H1 (cell line): ENCODE measurements around the gene LARP1. TPM values are rescaled to one million over a fixed set of nuclear protein-coding genes. Genes with fewer than 3 reads are reported as not detected.

ENCODE experiments used
- CTCF ChIA-PET: fragments of 300-600 bp; sonication (Branson Sonifier 250); formaldehyde crosslinking; loops from one replicate; lab custom pipeline; 2021; ENCODE audit not compliant: partially characterized antibody; lab: Charles Lee
- POLR2A ChIA-PET: fragments of 300-600 bp; sonication (Branson Sonifier 250); formaldehyde crosslinking; loops from one replicate; lab custom pipeline; 2021; ENCODE audit warnings: inconsistent platforms; ENCODE audit not compliant: partially characterized antibody; lab: Charles Lee
- DNase-seq, 2 experiments: peaks; one replicate each; pipeline versions ENCODE4 v3.0.0 to v3.0.0-alpha.2; 2010 to 2022; ENCODE audit warnings: low spot score in 2 of 2, low read depth in 1 of 2, mixed read lengths in 1 of 2
- FAIRE-seq: peaks from 2 replicates; lab custom pipeline; 2011; peaks lifted over from hg19 to GRCh38; lab: Jason Lieb, UNC
- H2AFZ ChIP-seq: 2 replicates; pipeline ENCODE4 v1.8.1; 2012; ENCODE audit warnings: low read length, inconsistent platforms
- H2AK5ac ChIP-seq: 2 replicates; pipeline ENCODE4 v1.6.1; 2013; ENCODE audit warnings: low read depth, low read length
- H2BK120ac ChIP-seq: replicated peaks from 2 replicates; pipeline ENCODE3; 2013; ENCODE audit warnings: low read depth, low read length, inconsistent platforms
- H2BK12ac ChIP-seq: 2 replicates; pipeline ENCODE4 v1.6.1; 2013; ENCODE audit warnings: low read depth, low read length
- H2BK15ac ChIP-seq: 2 replicates; pipeline ENCODE4 v1.6.1; 2013; ENCODE audit warnings: low read length
- H2BK20ac ChIP-seq: 2 replicates; pipeline ENCODE4 v1.6.1; 2013; ENCODE audit warnings: low read length
- H2BK5ac ChIP-seq: 2 replicates; pipeline ENCODE4 v1.6.1; 2013; ENCODE audit warnings: low read depth, low read length
- H3K14ac ChIP-seq: 2 replicates; pipeline ENCODE4 v1.6.1; 2013; ENCODE audit warnings: inconsistent platforms; ENCODE audit not compliant: insufficient read length
- H3K18ac ChIP-seq: 2 replicates; pipeline ENCODE4 v1.6.1; 2013; ENCODE audit warnings: low read length; ENCODE audit errors: extremely low read depth
- H3K23ac ChIP-seq: 2 replicates; pipeline ENCODE4 v1.6.1; 2013; ENCODE audit warnings: inconsistent platforms; ENCODE audit not compliant: insufficient read length
- H3K23me2 ChIP-seq: 2 replicates; pipeline ENCODE4 v1.6.1; 2013; ENCODE audit warnings: low read depth, low read length
- H3K27ac ChIP-seq: 2 replicates; pipeline ENCODE4 v1.6.1; 2011; ENCODE audit warnings: low read depth, low read length, inconsistent platforms
- H3K27me3 ChIP-seq, 4 experiments: replicated peaks in 1 of 4; 1 replicate in 1 of 4; 2 replicates in 3 of 4; pipeline versions ENCODE4 v1.6.1 to v1.8.1; 2011 to 2013; ENCODE audit warnings: low read length in 3 of 4, mild to moderate bottlenecking in 3 of 4, inconsistent platforms in 2 of 4, mixed read lengths in 2 of 4, moderate library complexity in 1 of 4; ENCODE audit not compliant: control insufficient read depth in 3 of 4, insufficient read depth in 3 of 4; ENCODE audit errors: extremely low read depth in 1 of 4
- H3K36me3 ChIP-seq, 4 experiments: 2 replicates each; pipeline versions ENCODE4 v1.6.1 to v1.8.1; 2011 to 2013; ENCODE audit warnings: mild to moderate bottlenecking in 4 of 4, low read length in 3 of 4, moderate library complexity in 2 of 4, control low read depth in 1 of 4, inconsistent platforms in 1 of 4; ENCODE audit not compliant: insufficient read depth in 4 of 4, control insufficient read depth in 2 of 4
- H3K4ac ChIP-seq: replicated peaks from 2 replicates; pipeline ENCODE3; 2013; ENCODE audit warnings: low read length, low read depth, mixed read lengths, inconsistent platforms; ENCODE audit not compliant: insufficient read length
- H3K4me1 ChIP-seq, 4 experiments: replicated peaks in 1 of 4; 1 replicate in 1 of 4; 2 replicates in 3 of 4; pipeline versions ENCODE4 v1.6.1 to v1.8.1; 2011 to 2013; ENCODE audit warnings: low read length in 3 of 4, inconsistent platforms in 2 of 4, mixed read lengths in 1 of 4; ENCODE audit not compliant: insufficient read depth in 4 of 4, control insufficient read depth in 3 of 4
- H3K4me2 ChIP-seq, 2 experiments: 2 replicates each; pipeline versions ENCODE4 v1.6.1 to v1.8.1; 2011 to 2013; ENCODE audit warnings: low read depth in 2 of 2, low read length in 2 of 2, control low read depth in 1 of 2, inconsistent platforms in 1 of 2, mild to moderate bottlenecking in 1 of 2; ENCODE audit not compliant: insufficient read depth in 1 of 2
- H3K4me3 ChIP-seq, 4 experiments: fragments of 200-600, 300-600 bp in 1 of 4; sonication (generic), shearing (Covaris generic), sonication (Bioruptor Twin) in 1 of 4; 2 replicates each; pipeline versions ENCODE4 v1.5.1 to v1.8.1; 2011 to 2016; ENCODE audit warnings: low read length in 4 of 4, low read depth in 3 of 4, control low read depth in 2 of 4, inconsistent platforms in 2 of 4, mild to moderate bottlenecking in 2 of 4, mixed read lengths in 1 of 4, moderate library complexity in 1 of 4; ENCODE audit not compliant: insufficient read depth in 2 of 4; ENCODE audit errors: extremely low read depth in 1 of 4
- H3K56ac ChIP-seq: replicated peaks from 2 replicates; pipeline ENCODE3; 2013; ENCODE audit warnings: low read depth, mild to moderate bottlenecking, mixed read lengths, low read length, inconsistent platforms; ENCODE audit not compliant: insufficient read length
- H3K79me1 ChIP-seq: 2 replicates; pipeline ENCODE4 v1.6.1; 2013; ENCODE audit warnings: low read depth, low read length, control low read depth
- H3K79me2 ChIP-seq, 2 experiments: 2 replicates each; pipeline versions ENCODE4 v1.6.1 to v1.8.1; 2012 to 2013; ENCODE audit warnings: low read length in 2 of 2, mild to moderate bottlenecking in 2 of 2, inconsistent platforms in 1 of 2; ENCODE audit not compliant: insufficient read depth in 2 of 2, control insufficient read depth in 1 of 2
- H3K9ac ChIP-seq, 4 experiments: replicated peaks in 1 of 4; 1 replicate in 1 of 4; 2 replicates in 3 of 4; pipeline versions ENCODE4 v1.6.1 to v1.8.1; 2011 to 2013; ENCODE audit warnings: low read depth in 3 of 4, low read length in 3 of 4, control low read depth in 2 of 4, mild to moderate bottlenecking in 2 of 4, moderate library complexity in 2 of 4, inconsistent platforms in 1 of 4; ENCODE audit errors: extremely low read depth in 1 of 4
- H3K9me3 ChIP-seq, 2 experiments: 2 replicates each; pipeline versions ENCODE4 v1.6.1 to v1.8.1; 2012 to 2013; ENCODE audit warnings: mild to moderate bottlenecking in 2 of 2, moderate library complexity in 2 of 2, control low read depth in 1 of 2, inconsistent platforms in 1 of 2, low read depth in 1 of 2, low read length in 1 of 2, mixed read lengths in 1 of 2; ENCODE audit not compliant: insufficient read depth in 2 of 2
- H4K20me1 ChIP-seq, 2 experiments: replicated peaks in 1 of 2; 2 replicates each; pipeline versions ENCODE3 to v1.8.1; 2011 to 2013; ENCODE audit warnings: inconsistent platforms in 2 of 2, low read length in 2 of 2, mild to moderate bottlenecking in 1 of 2; ENCODE audit not compliant: insufficient read depth in 2 of 2, control insufficient read depth in 1 of 2
- H4K5ac ChIP-seq: 2 replicates; pipeline ENCODE4 v1.6.1; 2013; ENCODE audit warnings: low read length, low read depth, mixed read lengths, inconsistent platforms; ENCODE audit not compliant: insufficient read length
- H4K8ac ChIP-seq: 2 replicates; pipeline ENCODE4 v1.8.0; 2013; ENCODE audit warnings: mild to moderate bottlenecking, moderate library complexity, low read length, inconsistent platforms; ENCODE audit not compliant: insufficient read depth; ENCODE audit errors: extremely low read depth
- H4K91ac ChIP-seq: replicated peaks from 2 replicates; pipeline ENCODE3; 2013; ENCODE audit warnings: low read length, mixed read lengths, inconsistent platforms; ENCODE audit not compliant: insufficient read length
- ASH2L ChIP-seq: fragments of 200-600, 300-600 bp; sonication (generic); IDR thresholded peaks from one replicate; pipeline ENCODE4 v1.7.1; 2017; ENCODE audit warnings: low read length
- EZH2 ChIP-seq: fragments of 200-600 bp; sonication (generic); IDR thresholded peaks from 2 replicates; pipeline ENCODE4 v1.7.1; 2012; ENCODE audit warnings: low read depth, mild to moderate bottlenecking, moderate library complexity, low read length, inconsistent platforms; ENCODE audit not compliant: severe bottlenecking
- KDM1A ChIP-seq: fragments of 200-600, 300-600 bp; sonication (generic); IDR thresholded peaks from 2 replicates; pipeline ENCODE4 v1.7.1; 2016; ENCODE audit warnings: mild to moderate bottlenecking, low read length, borderline replicate concordance
- RFX5 ChIP-seq: IDR thresholded peaks from 2 replicates; pipeline ENCODE4 v1.6.1; 2011; ENCODE audit warnings: low read depth, low read length, improper control_type of control experiment, borderline replicate concordance
- RNF2 ChIP-seq: fragments of 200-900, 300-1000 bp; sonication (generic); IDR thresholded peaks from 2 replicates; pipeline ENCODE4 v1.7.1; 2016; ENCODE audit warnings: borderline replicate concordance, low read depth, mild to moderate bottlenecking, antibody characterized with exemption, low read length; ENCODE audit not compliant: poor library complexity, severe bottlenecking; ENCODE audit errors: missing control alignments
- WGBS, 2 experiments: shearing (Covaris generic) in 1 of 2; methylation state at CpG; one replicate each; pipeline versions ENCODE4 v1.1.6 to v1.1.7; 2013 to 2015; ENCODE audit warnings: low lambda C conversion rate in 2 of 2, mixed read lengths in 2 of 2, inconsistent platforms in 1 of 2, low coverage in 1 of 2, missing lambda C conversion rate in 1 of 2; ENCODE audit not compliant: insufficient replicate concordance in 2 of 2, insufficient coverage in 1 of 2, insufficient read length in 1 of 2; ENCODE audit errors: extremely low coverage in 1 of 2, missing lambda C conversion rate in 1 of 2; 5-methylcytosine and 5-hydroxymethylcytosine counted together
- polyA plus RNA-seq, 7 experiments: library from polyadenylated mRNA; depleted of rRNA in 3 of 7; stranded (reverse) in 5 of 7; unstranded in 2 of 7; fragments of >200 nt in 5 of 7; fragments of 200-250 nt in 2 of 7; gene quantifications; 1 replicate in 5 of 7; 2 replicates in 1 of 7; 4 replicates in 1 of 7; pipeline versions ENCODE4 v1.2.1 to v1.2.3, GENCODE V29; 2011 to 2013; ENCODE audit warnings: missing spikeins in 2 of 7, mixed read lengths in 2 of 7
- total RNA-seq: library from RNA; stranded (reverse); fragmentation: NEBNext Ultra II Directional; extraction: Animal tissue kit (Norgen Biotek cat#: 25700); gene quantifications from 2 replicates; pipeline ENCODE4 v1.2.1, GENCODE V29; 2021
- TF ChIP-seq, protein P1 (sequence below): IDR thresholded peaks from 2 replicates; pipeline ENCODE4 v1.6.1; 2011; ENCODE audit warnings: low read length, improper control_type of control experiment

LARP1 gene
- total and polyA plus RNA-seq, 2 of the 8 experiments (the other 6 are each of a cell fraction or from before 2014, with no cell fraction given), result 106 to 422 TPM

DNA sequence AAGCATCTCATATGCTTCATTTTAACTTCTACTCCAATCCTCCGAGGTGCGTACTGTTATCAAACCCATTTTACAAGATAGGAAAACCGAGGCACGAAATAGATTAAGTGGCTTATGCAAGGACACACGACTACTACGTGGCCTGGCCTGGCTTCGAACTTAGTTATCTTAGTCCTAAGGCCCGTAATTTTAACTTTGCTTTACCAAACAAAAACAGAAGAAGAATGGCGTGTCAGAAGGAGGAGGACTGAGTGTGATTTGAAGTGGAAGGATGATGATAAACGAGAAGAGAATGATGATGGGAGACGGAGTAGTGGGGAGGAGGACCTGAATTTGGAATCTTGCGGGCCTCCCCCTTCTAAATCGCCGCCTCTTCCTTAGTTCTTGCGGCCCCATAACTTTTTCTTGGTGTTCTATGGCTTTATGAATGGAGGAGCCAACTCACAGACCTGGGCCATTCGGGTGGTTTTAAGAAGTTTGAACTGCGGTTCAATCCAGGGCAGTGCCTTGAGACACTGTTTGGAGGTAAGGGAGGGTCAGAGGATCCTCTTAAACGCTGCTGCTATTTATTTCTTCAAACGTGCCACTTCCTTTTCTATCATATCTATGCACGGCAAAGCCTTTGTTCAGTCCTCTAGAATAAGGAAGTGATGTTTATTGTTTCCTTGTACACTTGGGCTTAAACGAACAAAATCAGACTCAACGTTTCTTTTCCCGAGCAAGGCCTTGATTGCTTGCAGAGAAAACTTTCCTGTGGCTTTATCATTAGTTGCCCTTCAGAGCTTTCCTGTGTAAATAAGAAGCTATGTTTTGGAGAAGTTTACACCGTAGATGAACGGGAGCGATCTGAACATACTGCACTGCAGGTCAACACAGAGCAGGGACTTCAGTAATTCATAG is 104.0 kb downstream of the LARP1 start:
- Histone ChIP-seq H4K91ac (no peak overlapping the region), H2AFZ (peak overlapping the region; percentile 11; the same call in 1 of the 2 replicates), H3K4me2 (peak overlapping the region; percentile 83 to 92), H3K14ac (no peak overlapping the region), H2AK5ac (no peak overlapping the region), H3K23me2 (peaks cover 7% of the 10 kb centered on the region), H2BK12ac (no peak overlapping the region), H3K9ac (peak overlapping the region; percentile 53 to 98 (median 88)), H2BK5ac (peak overlapping the region; percentile 98; the same call in 1 of the 2 replicates), H3K79me1 (peaks cover 5% of the 10 kb centered on the region; the same call in 1 of the 2 replicates), H4K8ac (no peak overlapping the region), H3K79me2 (peaks cover 22 to 52% of the 10 kb centered on the region in 2 experiments), H3K36me3 (peaks cover 2 to 11% (median 9%) of the 10 kb centered on the region in 4 experiments; a peak in 6 of 8 replicates), H4K5ac (no peak overlapping the region), H3K9me3 (no peaks in the 10 kb centered on the region), H3K23ac (peak overlapping the region; percentile 92), H2BK120ac (no peak overlapping the region), H3K27me3 (no peaks in the 10 kb centered on the region), H3K4ac (no peak overlapping the region), H3K56ac (no peak overlapping the region), H3K18ac (peak overlapping the region; percentile 25; the same call in 1 of the 2 replicates), H2BK15ac (no peak overlapping the region), H2BK20ac (no peak overlapping the region), H3K4me1 (peaks cover 0 to 9% (median 5%) of the 10 kb centered on the region in 4 experiments; a peak in 6 of 7 replicates), H3K4me3 (peak overlapping the region; percentile 55 to 98 (median 72)), H4K20me1 (peaks cover 3 to 6% of the 10 kb centered on the region in 2 experiments), H3K27ac (no peak overlapping the region)
- no peak for DNase-seq
- 21 to 100% methylated on average over 2 to 26 of the region's 26 CpGs for WGBS, 2 experiments
- no peak for FAIRE-seq
- POLR2A ChIA-PET, result interaction anchor here (0.6 to 2.4 kb wide), 30 partner anchors 9 to 407 kb away, joined by 3 to 21 read pairs (median 4); partner anchors contain the start of gene FAXDC2
- TF ChIP-seq EZH2, result no peak
- TF ChIP-seq, protein P1, sequence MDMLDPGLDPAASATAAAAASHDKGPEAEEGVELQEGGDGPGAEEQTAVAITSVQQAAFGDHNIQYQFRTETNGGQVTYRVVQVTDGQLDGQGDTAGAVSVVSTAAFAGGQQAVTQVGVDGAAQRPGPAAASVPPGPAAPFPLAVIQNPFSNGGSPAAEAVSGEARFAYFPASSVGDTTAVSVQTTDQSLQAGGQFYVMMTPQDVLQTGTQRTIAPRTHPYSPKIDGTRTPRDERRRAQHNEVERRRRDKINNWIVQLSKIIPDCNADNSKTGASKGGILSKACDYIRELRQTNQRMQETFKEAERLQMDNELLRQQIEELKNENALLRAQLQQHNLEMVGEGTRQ, result no peak
- TF ChIP-seq RNF2, result no peak
- no peak for TF ChIP-seq RFX5
- peak; percentile 61; the same call in 1 of the 2 replicates for TF ChIP-seq KDM1A
- TF ChIP-seq ASH2L, result peak; percentile 2
- CTCF ChIA-PET, result interaction anchor here (0.6 to 0.9 kb wide), 2 partner anchors 25 to 211 kb away, joined by 3 read pairs; no protein-coding TSS in a partner anchor
